Erythroblast (primary cell): Measurements from ENCODE around the gene FOXL2.

Source experiments
- GATA1 ChIP-seq: IDR thresholded peaks from 2 replicates; pipeline ENCODE4 v1.6.1; 2011; ENCODE audit warnings: low read depth, mild to moderate bottlenecking, control low read depth, low read length, moderate library complexity
- POLR2A ChIP-seq: IDR thresholded peaks from 2 replicates; pipeline ENCODE4 v1.6.1; 2011; ENCODE audit warnings: mild to moderate bottlenecking, low read length

GRCh38 chr3:138948371-138949001 lies 1.5 kb upstream of the FOXL2 start:
- no peak for TF ChIP-seq POLR2A
- TF ChIP-seq GATA1, result no peak
